HL-60 (cell line): ENCODE data around the gene AHCTF1.

Source experiments
- GABPA ChIP-seq: IDR thresholded peaks from 2 replicates; pipeline ENCODE4 v1.6.1; 2012; ENCODE audit warnings: low read depth
- POLR2AphosphoS5 ChIP-seq: IDR thresholded peaks from 2 replicates; pipeline ENCODE4 v1.6.1; 2012; ENCODE audit warnings: low read depth
- SPI1 ChIP-seq: IDR thresholded peaks from 2 replicates; pipeline ENCODE4 v1.6.1; 2012; ENCODE audit warnings: low read depth, mild to moderate bottlenecking, borderline replicate concordance
- TF ChIP-seq, protein P1 (sequence below): IDR thresholded peaks from one replicate; pipeline ENCODE4 v1.5.1; 2011; ENCODE audit warnings: low read length, control low read depth, inconsistent platforms; ENCODE audit not compliant: insufficient read depth

GRCh38 chr1:246971969-246972368, 40.2 kb upstream of the AHCTF1 start:
- TF ChIP-seq SPI1 = no peak
- TF ChIP-seq, protein P1, sequence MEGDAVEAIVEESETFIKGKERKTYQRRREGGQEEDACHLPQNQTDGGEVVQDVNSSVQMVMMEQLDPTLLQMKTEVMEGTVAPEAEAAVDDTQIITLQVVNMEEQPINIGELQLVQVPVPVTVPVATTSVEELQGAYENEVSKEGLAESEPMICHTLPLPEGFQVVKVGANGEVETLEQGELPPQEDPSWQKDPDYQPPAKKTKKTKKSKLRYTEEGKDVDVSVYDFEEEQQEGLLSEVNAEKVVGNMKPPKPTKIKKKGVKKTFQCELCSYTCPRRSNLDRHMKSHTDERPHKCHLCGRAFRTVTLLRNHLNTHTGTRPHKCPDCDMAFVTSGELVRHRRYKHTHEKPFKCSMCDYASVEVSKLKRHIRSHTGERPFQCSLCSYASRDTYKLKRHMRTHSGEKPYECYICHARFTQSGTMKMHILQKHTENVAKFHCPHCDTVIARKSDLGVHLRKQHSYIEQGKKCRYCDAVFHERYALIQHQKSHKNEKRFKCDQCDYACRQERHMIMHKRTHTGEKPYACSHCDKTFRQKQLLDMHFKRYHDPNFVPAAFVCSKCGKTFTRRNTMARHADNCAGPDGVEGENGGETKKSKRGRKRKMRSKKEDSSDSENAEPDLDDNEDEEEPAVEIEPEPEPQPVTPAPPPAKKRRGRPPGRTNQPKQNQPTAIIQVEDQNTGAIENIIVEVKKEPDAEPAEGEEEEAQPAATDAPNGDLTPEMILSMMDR = no peak
- no peak for TF ChIP-seq POLR2AphosphoS5
- TF ChIP-seq GABPA = no peak
